ENCODE data around the gene ATP12A. TPM values are rescaled to one million over a fixed set of nuclear protein-coding genes. Genes with fewer than 3 reads are reported as not detected.

ATP12A gene
- total and polyA plus RNA-seq, 12 donors: not detected

DNA sequence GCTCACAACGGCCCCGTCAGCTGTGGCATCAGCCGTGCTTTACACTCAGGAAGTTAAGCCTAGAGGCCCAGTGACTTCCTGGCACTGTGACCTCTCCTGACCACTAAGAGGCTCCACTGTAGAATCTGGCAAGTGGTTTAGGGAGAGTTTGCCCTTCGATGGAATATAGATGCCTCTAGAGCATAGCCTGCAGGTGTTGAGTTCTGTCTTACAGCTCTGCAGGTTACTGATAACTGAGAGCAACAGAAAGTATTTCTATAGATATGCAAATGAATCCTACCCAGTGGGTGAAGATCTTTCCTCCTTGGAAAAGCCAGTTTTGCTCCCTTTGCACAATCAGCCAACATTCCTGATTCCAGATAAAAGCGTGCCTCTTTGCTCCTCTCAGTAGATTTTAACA is 35.8 kb downstream of the ATP12A start:
- intact Hi-C loops (cut with DNase I): no loop called here
- no peak for TF ChIP-seq CTCF (IDR thresholded peaks at IDR 0.05)
- no peaks in the 10 kb centered on the region for H3K9me3 ChIP-seq
- H3K27me3 ChIP-seq: no peaks in the 10 kb centered on the region
- H3K27ac ChIP-seq: no peak overlapping the region
- WGBS, 2 donors: 38 to 49% methylated on average over 5 of the region's 5 CpGs
- H3K4me3 ChIP-seq: no peak overlapping the region
- ATAC-seq: no peak
- DNase-seq: no peak
- peaks cover 0 to 17% (median 8%) of the 10 kb centered on the region in 9 donors for H3K4me1 ChIP-seq
- H3K36me3 ChIP-seq: no peaks in the 10 kb centered on the region

DNA sequence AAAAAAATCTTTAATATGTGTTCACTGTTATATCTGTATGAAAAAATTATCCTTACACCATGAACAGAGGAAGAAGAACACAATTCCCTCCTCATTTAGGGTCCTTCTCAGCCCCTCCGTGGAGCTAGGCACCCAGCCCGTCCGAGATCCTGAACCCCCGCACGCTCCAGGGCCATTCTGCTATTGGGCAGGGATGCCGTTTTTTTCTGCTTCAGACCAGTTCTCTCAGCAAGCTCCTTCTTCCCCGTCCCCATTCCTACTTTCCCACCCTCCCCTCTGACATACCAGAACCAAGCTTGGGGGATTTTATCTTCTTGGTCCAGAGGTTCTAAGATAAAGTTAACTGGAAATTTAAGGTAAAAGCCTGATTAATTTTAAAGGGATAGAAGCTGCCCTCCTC is 36.2 kb downstream of the ATP12A start:
- intact Hi-C loops (cut with DNase I): no loop called here
- Histone ChIP-seq H3K9me3 (no peaks in the 10 kb centered on the region), H3K4me1 (peaks cover 0 to 17% (median 8%) of the 10 kb centered on the region in 9 donors), H3K27ac (no peak overlapping the region), H3K27me3 (no peaks in the 10 kb centered on the region), H3K4me3 (no peak overlapping the region), H3K36me3 (no peaks in the 10 kb centered on the region)
- TF ChIP-seq CTCF (IDR thresholded peaks at IDR 0.05): no peak
- DNase-seq: no peak
- ATAC-seq: no peak
- 56 to 65% methylated on average over 7 of the region's 7 CpGs for WGBS, 2 donors

DNA sequence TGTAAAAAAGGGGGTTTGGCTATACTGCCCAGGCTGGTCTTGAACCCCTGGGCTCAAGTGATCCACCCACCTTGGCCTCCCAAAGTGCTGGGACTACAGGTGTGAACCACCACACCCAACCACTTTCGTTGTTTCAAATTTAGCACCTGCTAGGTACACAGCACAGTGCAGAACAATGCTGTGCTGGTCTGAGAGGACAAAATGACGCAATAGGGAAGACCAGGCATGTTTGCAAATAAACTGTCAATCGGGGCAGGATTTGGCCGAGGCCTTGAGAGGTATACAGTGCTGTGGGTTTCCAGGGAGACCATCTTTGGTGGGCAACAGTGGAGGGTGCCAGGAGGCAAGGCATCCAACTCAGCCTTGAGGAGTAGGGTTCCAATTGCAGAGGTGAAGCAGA is 37.0 kb downstream of the ATP12A start:
- Histone ChIP-seq H3K4me1 (peaks cover 0 to 15% (median 7%) of the 10 kb centered on the region in 9 donors), H3K4me3 (no peak overlapping the region), H3K27ac (no peak overlapping the region), H3K27me3 (no peaks in the 10 kb centered on the region), H3K36me3 (no peaks in the 10 kb centered on the region), H3K9me3 (no peaks in the 10 kb centered on the region)
- 67 to 82% methylated on average over 4 of the region's 4 CpGs for WGBS, 2 donors
- ATAC-seq (no peak), DNase-seq (no peak)
- intact Hi-C loops (cut with DNase I): no loop called here
- TF ChIP-seq CTCF (IDR thresholded peaks at IDR 0.05): no peak

- Histone ChIP-seq H3K4me1 (peaks cover 0 to 8% (median 0%) of the 10 kb centered on the region in 9 donors), H3K9me3 (no peaks in the 10 kb centered on the region), H3K27ac (no peak overlapping the region), H3K27me3 (no peaks in the 10 kb centered on the region), H3K36me3 (no peaks in the 10 kb centered on the region), H3K4me3 (no peak overlapping the region)
- DNase-seq: peak in 1 of 2 donors; percentile 18
- peak in 7 of 8 donors; percentile 34 to 86 (median 58) for ATAC-seq
- TF ChIP-seq CTCF (IDR thresholded peaks at IDR 0.05): no peak
- intact Hi-C loops (cut with DNase I): no loop called here
- 85 to 86% methylated on average over 40 of the region's 40 CpGs for WGBS, 2 donors
These were observed 38.2 kb downstream of the ATP12A start for GRCh38 chr13:24718192-24718965.

All from heart right ventricle (tissue), 16 donors.